Epidermal melanocyte (primary cell): Measurements from ENCODE around the gene GLCE.
"Not testable (repeated sequence)": the region's sequence is repeated elsewhere in the genome, so short reads cannot be mapped to it uniquely, and the experiment has no call there.

Experiments
- DNase-seq: peaks from one replicate; pipeline ENCODE4 v3.0.0; 2011; ENCODE audit warnings: low spot score; ENCODE audit not compliant: insufficient read length

GLCE gene

DNA sequence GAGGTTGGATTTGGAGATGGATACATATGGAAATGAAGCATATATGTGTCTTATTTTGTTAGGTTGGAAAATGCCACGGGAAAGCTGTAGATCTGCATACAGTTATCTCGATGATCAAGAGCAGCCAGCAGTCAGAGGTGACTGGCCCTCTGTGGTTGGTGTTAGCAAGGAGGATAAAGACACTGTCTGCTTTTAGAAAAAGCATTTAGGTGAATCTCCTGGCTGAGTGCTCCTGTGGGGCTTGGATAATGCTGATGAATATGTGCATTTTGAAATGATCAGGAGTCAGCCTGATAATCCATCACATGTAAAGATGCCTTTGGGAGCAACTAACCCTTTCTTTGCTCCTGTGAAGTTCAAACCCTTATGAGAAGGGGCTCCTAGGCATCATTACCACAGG lies 24.9 kb upstream of the GLCE start:
- no peak for DNase-seq

DNA sequence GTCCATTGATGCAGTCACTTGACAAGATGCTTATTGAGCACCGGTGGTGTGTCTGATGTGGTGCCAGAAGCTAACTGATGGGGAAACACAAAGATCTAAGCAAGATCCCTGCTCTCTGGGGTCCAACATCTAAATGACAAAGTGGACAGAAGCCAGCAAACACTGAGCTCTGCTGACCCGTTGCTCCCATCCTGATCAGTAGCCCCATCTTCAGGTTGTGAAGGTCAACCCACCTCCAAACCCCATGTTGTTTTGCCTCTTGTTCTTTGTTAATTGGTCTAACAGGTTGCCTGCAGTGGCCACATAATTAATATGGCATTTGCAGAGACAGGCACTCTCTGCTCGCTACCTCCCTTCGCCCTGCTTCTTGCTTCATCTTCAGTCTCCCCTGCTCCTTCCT lies 21.5 kb upstream of the GLCE start:
- DNase-seq = no peak

DNA sequence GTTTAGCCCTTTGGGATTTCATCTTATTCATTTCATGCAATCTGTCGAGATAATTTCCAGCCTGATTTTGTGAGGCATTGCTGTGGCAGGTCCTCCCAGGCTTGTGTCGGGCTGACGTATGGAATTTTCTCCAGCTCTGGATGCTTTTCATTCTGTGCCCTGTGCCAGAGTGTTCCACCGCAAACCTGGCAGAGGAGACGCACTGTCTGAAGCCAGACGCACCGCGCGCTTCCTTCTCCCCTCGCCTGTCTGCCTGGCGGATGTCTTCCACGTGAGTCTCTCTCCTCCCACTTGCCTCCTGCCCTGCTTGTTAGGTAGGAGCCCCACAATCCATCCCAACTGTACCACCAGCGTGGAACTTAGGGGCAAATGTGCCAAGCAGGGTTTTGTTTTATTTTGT lies 20.1 kb upstream of the GLCE start:
- no peak for DNase-seq

DNA sequence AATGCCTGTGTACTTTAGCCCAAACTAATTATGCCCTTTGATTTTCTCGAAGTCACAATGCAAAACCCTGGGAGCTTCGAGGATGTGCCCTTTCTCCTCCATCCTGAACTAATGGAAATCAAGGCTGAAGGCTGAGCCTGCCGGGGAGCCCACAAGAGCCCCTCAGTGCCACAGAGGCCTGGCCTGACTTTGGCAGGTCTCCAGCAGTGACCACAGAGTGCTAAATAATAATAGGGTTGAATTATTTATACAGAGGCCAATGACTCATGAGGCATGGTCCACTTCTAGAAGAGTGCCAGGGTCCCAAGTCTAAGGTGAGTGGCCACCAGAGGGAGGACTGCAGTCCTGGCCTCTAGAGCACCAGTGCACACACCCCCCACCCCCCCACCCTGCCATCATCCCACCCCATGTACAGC lies 19.1 kb upstream of the GLCE start:
- DNase-seq = no peak

DNA sequence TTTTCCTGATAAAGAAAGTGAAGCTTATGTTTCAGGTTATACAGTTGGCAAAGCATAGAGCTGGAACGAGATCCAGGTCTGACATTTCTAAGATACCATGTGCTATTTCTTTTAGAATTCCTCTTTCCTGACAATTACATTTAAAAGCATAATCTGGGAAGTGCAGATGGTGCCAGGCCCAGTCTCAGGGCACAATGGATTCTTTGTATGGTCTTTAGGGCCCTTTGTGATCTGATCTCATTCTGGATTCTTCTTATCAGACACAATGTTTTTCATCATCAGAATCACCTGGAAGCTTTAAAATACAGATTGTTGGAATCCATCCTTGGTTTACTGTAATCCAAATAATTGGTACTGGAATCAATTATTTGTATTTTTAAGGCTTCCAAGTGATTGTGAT lies 18.6 kb upstream of the GLCE start:
- DNase-seq = no peak

DNA sequence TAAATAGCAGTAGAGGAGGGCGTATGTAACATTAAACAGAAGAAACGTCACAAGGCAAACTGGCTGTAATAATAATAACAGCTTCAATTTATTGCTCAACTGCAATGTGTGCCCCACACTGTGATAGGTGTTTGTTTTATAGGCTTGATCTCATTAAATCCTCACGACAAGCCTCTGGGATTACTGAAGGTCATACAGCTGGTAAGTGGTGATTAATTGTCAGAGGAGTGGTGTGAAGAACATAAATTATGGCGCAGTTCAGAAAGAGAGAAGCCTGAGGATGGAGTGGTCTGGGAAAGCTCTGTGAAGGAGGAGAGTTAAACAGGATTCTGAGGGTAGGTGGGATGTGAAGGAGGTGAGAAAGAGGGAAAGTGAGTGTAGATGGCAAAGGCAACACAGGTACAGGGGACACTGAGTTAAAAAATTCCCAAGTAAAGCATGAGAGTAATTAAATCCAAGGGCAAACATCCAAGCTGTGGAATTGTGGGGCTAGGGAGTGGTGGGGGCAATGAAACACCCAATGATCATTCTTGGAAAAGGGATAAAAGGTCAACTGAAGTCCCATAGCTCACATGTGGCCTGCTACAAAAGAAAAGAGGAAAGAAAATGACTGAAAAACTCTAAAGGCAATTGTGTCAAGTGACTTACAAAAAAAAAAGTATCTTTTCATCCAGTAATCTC lies 16.5 kb upstream of the GLCE start:
- no peak for DNase-seq

DNA sequence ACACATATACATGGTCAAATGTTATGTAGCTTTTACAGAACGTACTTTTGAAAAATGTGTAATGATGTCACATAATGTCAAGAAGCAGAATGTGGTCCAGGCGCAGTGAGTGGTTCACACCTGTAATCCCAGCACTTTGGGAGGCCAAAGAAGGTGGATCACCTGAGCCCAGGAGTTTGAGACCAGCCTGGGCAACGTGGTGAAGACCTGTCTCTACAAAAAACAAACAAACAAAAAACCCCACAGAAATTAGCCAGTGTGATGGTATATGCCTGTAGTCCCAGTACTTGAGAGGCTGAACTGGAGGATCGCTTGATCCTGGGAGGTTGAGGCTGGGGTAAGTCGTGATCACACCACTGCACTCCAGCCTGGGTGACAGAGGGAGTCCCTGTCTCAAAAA lies 15.9 kb upstream of the GLCE start:
- no peak for DNase-seq

DNA sequence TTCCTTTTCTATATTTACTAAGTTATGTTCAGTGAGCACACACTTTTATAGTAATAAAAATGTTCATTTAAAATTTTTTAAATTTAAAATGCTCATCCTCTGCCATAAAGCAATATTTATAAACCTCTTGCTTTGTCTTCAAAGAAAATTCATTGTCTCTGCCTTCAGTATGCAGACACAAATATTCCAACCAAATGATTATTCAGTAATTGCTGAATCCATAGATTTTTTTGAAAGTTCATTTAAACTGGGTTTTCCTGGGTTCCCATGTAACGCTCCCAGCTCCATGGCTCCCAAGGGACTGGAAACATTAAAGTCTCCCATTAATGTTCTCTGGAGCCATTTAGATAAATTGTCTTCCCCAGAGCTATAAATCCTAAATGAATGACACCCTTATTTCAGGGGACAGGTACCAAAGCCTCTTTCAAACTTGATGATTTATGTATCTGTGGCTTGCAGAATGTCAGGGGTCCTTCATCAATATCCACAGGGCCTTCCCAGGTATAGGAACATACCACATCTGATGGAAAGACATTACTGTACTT lies 15.2 kb upstream of the GLCE start:
- DNase-seq = no peak

DNA sequence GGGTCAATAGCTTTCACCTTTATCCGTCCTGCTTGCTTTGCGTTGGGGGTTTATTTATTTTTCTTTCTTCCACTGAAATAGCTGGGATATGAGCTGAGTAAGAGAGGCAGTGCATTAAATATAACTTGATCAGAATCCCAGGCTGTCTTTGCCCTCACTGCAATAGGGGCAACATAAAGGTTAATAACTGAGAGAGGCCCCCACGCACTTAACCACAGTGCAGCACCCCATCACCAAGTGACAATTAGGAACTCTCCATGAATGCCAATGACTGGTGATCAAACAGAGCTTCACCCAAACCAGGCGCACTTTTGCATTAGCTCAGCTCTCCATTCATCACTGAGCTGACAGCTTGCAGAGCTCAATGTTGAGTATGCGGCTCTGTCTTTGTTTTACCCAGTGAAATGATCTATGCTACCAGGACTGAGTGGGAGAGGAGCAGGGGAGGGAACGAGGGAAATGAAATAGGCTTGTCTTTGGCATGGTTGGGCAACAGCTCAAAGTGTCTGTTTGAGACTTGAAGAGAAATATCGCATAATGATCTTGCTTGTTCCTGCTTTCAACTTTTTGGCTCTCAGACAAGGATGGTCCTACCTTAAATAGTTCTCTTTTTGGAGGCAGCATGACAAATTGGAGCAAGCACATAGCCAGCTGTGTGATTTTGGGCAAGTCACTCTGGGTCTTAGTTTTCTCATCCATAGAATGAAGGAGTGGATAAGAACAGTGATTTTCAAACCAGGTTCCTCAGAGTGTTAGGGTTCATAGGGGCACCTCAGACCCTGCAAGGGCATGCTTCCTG lies 14.5 kb upstream of the GLCE start:
- no peak for DNase-seq

DNA sequence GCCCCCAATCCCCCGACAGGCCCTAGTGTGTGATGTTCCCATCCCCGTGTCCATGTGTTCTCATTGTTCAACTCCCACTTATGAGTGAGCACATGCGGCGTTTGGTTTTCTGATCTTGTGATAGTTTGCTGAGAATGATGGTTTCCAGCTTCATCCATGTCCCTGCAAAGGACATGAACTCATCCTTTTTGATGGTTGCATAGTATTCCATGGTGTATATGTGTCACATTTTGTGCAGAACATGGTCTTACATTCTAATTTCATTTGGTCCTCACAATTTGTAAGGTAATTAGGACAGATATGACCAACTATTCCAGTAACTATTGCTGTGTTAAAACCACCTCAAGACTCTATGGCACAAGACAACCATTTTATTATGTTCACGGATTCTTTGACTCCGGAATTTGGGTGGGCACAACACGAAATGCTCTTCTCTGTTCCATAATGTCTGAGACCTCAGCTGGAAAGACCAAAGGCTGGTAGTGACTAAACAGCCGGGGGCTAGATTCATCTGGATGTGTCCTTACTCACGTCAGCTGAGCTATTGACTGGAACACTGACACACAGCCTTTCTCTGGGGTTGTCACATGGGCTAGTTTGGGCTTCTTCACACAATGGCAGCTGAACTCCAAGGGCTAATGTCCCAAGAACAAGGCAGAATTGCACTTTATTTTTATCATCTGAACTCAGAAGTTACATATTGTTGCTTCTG lies 13.6 kb upstream of the GLCE start:
- no peak for DNase-seq

DNA sequence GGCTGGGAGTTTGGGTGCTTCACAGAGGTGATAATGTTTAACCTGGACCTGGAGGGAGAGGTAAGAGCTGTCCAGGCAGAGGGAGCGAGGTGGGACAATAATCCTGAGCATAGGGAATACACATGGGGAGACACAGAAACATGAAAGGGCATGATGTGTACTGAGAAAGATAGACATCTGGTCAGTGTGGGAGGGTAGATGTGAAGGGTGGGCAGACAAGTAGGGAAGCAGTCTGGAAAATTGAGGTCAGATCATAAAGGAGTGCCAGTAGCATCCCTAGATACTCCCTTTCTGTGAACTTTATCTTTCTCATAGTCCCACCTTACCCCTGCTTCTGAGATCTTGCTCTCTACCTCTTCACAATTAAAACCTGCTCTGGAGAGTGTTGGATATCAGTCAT lies 12.0 kb upstream of the GLCE start:
- no peak for DNase-seq

DNA sequence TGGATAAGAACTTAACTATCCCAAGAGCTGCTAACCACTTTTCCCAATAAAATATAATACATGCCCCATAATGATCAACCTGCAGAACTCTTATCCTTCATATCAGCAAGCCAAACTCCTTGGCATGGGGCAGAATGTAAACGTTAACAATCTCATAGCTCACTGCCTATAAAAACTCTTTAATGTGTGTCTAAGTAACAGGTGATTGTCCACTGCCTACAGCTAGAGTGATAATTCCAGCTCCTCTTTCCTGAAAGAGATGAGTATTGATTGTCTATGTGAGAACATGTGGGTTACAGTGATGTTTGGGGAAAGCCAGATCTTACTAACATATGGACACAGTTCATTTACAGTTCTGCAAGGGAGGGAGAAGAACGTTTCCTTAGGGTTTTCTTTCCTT lies 11.3 kb upstream of the GLCE start:
- no peak for DNase-seq

DNA sequence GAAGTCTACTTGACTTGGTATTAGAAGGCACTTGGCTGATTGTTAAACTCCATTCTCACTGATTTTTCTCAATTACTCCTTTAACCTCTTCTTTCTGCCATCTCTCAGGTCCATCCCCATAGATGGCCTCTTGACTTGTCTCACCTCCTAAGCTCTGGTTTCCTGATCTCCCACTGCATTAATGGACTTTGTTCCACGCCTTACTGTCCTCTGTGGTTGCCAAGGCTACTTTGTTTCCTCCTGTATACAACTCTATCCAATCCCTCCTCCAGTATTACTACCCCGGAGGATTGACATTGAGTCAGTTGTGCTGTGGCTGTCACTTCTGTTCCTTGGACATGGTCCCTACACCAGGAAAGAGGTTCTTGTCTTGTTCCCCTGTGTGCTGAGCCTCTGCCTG lies 10.6 kb upstream of the GLCE start:
- no peak for DNase-seq

DNA sequence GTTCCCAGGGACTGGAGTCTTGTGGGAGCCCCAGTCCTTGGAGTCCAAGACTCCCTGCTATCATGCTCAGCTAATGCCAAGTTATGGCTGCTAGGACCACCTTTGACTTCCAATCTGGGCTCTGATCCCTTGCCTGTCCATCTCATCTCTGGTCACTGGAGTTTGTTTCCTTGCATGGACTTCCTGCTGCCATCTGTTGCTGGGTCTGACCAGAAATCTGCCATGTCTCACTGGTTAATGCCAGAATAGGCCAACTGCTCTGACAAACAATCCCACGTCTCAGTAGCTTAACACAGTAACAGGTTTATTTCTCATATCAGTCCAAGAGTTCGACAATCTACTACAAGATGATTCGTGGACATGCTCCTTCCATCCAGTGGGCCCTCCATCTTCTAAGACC lies 10.1 kb upstream of the GLCE start:
- DNase-seq = no peak

DNA sequence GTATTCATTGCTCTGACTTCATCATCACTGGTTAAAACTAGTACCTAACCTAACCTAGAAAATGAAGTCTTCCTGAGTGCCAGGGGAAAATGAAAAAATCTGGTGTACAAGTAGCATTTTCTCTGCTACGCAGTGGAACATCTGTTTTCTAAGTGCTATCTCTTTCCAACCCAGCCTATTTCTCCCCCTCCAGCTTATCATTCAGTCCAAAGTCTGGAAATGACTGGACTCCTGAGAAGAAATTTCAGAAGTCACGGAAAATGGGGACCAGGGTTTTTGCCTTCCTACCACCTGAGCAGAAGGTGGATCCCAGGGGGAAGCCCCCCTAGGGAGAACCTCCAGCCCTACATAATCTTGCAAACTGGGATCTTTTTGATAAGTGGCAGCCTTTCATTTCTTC lies 9.6 kb upstream of the GLCE start:
- DNase-seq = no peak

DNA sequence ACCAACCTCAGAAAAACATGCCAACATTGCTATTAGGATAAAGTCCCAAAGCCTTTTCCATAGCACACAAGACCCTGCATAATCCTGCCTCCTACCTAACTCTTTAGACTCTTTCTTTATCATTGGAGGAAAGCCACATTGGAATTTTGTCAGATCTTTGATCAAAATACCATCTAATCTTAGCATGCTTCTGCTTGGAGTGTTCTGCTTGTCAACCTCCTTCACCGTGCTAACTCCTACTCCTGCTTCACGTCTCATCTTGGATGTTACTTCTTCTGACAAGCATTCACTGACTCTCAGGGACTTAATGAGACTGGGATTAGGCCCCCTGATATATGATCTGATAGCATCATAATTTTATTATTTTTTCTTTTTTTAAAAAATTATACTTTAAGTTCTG lies 7.4 kb upstream of the GLCE start:
- no peak for DNase-seq

DNA sequence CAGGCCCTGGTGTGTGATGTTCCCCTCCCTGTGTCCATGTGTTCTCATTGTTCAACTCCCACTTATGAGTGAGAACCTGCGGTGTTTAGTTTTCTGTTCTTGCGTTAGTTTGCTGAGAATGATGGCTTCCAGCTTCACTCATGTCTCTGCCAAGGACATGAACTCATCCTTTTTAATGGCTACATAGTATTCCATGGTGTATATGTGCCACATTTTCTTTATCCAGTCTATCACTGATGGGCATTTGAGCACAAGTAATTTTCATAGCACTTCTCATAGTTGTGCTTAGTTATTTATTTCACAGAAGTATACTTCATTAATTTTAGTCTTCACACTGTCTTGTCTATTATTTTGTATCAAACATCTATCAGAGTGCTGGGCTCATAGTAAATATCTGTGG lies 6.8 kb upstream of the GLCE start:
- not testable (repeated sequence) for DNase-seq

DNA sequence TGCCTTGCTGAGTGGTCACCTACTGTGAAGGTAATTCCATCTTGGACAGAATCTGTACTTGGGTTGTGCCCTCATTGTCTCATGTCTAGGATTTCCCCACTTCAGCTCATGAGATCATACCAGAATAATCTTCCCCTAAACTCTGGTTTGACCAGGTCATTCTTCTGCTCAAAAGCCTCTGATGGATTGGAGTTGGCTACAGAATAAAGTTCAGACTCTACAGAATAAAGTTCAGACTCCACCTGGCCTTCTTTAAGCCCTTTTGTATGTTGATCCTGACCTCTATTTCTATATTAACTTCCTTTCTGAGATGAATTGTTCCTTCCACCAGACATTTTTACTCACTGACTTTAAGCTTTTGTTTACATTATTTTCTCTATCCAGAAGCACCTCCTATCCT lies 6.4 kb upstream of the GLCE start:
- no peak for DNase-seq

DNA sequence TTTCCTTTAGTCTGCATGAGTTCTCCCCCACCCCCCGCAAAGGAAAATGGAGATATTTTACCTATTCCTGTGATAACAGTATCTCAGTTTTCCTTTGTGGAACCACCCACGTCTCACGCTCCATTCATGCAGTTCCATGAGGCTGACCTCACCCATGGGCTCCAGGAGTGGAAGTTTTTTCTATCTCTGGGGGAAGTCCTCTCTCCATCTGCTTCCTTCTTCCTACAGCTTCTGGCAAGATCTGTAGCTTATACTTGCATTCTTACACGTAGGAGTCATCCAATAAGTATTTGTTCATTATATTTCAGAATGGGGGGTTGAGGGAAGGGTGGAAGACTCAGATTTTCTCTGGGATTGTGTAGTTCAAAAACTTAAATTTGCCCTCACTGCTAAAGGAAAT lies 5.8 kb upstream of the GLCE start:
- DNase-seq = no peak

DNA sequence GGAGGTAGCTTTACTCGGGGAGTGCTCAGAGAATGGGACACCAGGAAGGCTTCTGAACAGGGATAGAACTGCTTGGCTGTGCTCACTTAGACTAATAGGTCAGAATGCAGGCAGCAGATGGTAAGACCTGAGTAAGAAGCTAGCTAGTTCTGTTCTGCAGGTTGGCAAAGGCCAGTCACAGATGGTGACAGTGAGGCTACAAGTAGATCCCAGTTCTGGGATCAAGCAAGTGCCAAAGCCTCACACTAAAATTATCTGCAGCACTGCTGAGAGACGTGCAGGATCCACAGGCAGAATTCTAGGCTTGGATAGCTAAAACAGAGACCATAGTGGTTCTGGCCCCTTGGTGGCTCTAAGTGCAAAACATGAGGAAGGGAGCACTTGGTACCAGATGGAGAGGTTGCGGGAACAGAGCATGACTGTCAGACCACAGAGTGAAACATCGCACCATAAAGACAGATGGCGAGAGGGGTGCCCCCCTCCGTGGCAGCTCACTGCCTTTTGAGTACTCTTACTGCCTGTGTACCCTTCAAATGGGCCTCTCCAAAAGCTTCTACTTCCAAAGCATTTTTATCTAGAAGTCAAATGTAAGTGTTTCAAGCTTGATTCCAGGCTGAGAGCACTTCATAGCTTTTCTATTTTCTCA lies 3.6 kb upstream of the GLCE start:
- no peak for DNase-seq

DNA sequence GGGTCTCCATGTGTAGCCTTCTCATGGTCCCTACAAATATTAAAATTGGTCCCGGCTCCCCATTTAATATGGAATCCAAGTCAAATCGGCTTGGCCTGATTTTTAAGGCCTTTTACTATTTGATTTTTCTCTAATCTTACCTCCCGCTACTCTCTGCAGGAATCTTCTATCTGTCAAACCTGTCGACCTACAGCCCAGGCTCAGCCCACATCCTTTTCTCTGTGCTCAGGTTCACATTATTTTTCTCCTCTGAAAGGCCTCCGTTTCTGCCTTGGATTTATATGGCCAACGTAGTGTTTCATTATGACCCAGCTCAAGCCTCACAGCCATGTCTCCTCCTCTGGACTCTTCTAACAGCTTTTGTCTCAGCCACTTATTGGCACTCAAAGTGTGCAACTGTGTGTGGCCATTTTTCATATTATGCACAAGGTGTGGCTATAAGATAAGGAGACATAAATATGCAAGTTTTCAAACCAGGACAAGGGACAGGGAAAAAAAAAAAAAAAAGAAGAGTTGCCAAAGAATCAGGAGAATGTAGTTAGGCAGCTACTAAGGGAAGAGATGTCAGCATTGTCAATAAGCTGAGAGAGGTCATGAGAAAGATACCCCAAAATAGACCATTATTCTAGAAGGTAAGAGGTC lies 2.1 kb upstream of the GLCE start:
- no peak for DNase-seq
